HEK293 (cell line): ENCODE data around the gene COL5A2.

Experiments
- PATZ1 ChIP-seq: fragments of 450-650 bp; formaldehyde crosslinking; IDR thresholded peaks from 2 replicates; pipeline ENCODE4 v1.5.1; 2016; ENCODE audit warnings: missing biosample characterization, missing genetic modification characterization
- ZNF23 ChIP-seq: fragments of 450-650 bp; formaldehyde crosslinking; IDR thresholded peaks from 2 replicates; pipeline ENCODE4 v1.5.1; 2016; ENCODE audit warnings: missing biosample characterization, missing genetic modification characterization, borderline replicate concordance
- ZNF580 ChIP-seq: fragments of 450-650 bp; formaldehyde crosslinking; IDR thresholded peaks from 2 replicates; pipeline ENCODE4 v1.5.1; 2016; ENCODE audit warnings: missing biosample characterization, missing genetic modification characterization
- ZNF629 ChIP-seq: fragments of 450-650 bp; formaldehyde crosslinking; IDR thresholded peaks from 2 replicates; pipeline ENCODE4 v1.5.1; 2017; ENCODE audit warnings: missing biosample characterization, missing genetic modification characterization
- TF ChIP-seq, protein P1 (sequence below): fragments of 450-650 bp; formaldehyde crosslinking; conservative IDR thresholded peaks from 2 replicates; pipeline ENCODE4 v1.5.1; 2016; ENCODE audit warnings: low read depth, missing biosample characterization, missing genetic modification characterization

- TF ChIP-seq ZNF580 (tag by site-specific recombination) (no peak), PATZ1 (no peak), ZNF629 (tag by site-specific recombination) (no peak), ZNF23 (tag by site-specific recombination) (no peak)
- TF ChIP-seq, protein P1, sequence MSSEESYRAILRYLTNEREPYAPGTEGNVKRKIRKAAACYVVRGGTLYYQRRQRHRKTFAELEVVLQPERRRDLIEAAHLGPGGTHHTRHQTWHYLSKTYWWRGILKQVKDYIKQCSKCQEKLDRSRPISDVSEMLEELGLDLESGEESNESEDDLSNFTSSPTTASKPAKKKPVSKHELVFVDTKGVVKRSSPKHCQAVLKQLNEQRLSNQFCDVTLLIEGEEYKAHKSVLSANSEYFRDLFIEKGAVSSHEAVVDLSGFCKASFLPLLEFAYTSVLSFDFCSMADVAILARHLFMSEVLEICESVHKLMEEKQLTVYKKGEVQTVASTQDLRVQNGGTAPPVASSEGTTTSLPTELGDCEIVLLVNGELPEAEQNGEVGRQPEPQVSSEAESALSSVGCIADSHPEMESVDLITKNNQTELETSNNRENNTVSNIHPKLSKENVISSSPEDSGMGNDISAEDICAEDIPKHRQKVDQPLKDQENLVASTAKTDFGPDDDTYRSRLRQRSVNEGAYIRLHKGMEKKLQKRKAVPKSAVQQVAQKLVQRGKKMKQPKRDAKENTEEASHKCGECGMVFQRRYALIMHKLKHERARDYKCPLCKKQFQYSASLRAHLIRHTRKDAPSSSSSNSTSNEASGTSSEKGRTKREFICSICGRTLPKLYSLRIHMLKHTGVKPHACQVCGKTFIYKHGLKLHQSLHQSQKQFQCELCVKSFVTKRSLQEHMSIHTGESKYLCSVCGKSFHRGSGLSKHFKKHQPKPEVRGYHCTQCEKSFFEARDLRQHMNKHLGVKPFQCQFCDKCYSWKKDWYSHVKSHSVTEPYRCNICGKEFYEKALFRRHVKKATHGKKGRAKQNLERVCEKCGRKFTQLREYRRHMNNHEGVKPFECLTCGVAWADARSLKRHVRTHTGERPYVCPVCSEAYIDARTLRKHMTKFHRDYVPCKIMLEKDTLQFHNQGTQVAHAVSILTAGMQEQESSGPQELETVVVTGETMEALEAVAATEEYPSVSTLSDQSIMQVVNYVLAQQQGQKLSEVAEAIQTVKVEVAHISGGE (tag by site-specific recombination) = no peak
These were observed 613 bp downstream of the COL5A2 start for GRCh38 chr2:189178726-189179569.
